Neural cell (in vitro differentiated cells): ENCODE results near the gene KRTAP10-11.

ENCODE experiments used
- CTCF ChIP-seq: fragments of 450-650 bp; IDR thresholded peaks from 2 replicates; pipeline ENCODE4 v1.5.1; 2014; ENCODE audit warnings: antibody characterized with exemption, mild to moderate bottlenecking, moderate library complexity; ENCODE audit not compliant: poor library complexity, severe bottlenecking
- EP300 ChIP-seq: fragments of 450-650 bp; conservative IDR thresholded peaks from 2 replicates; pipeline ENCODE4 v1.6.1; 2014; ENCODE audit warnings: antibody characterized with exemption, mild to moderate bottlenecking, moderate library complexity; ENCODE audit not compliant: poor library complexity, severe bottlenecking
- EZH2 ChIP-seq: fragments of 200-600, 300-800 bp; shearing (Covaris generic), sonication (generic); IDR thresholded peaks from 2 replicates; pipeline ENCODE4 v1.6.1; 2014; ENCODE audit warnings: antibody characterized with exemption, low read length, borderline replicate concordance, mild to moderate bottlenecking; ENCODE audit not compliant: insufficient read depth, poor library complexity, severe bottlenecking
- MXI1 ChIP-seq: fragments of 450-650 bp; conservative IDR thresholded peaks from 2 replicates; pipeline ENCODE4 v1.6.1; 2014; ENCODE audit warnings: antibody characterized with exemption, mild to moderate bottlenecking; ENCODE audit not compliant: poor library complexity, severe bottlenecking
- POLR2AphosphoS5 ChIP-seq: IDR thresholded peaks from 2 replicates; pipeline ENCODE4 v1.6.1; 2012
- RAD21 ChIP-seq: fragments of 450-650 bp; conservative IDR thresholded peaks from 2 replicates; pipeline ENCODE4 v1.6.1; 2014; ENCODE audit warnings: antibody characterized with exemption, mild to moderate bottlenecking, moderate library complexity
- REST ChIP-seq: IDR thresholded peaks from 2 replicates; pipeline ENCODE4 v1.6.1; 2012; ENCODE audit warnings: borderline replicate concordance
- SMC3 ChIP-seq: fragments of 450-650 bp; conservative IDR thresholded peaks from 2 replicates; pipeline ENCODE4 v1.6.1; 2014; ENCODE audit warnings: antibody characterized with exemption, mild to moderate bottlenecking, moderate library complexity; ENCODE audit not compliant: poor library complexity
- TAF1 ChIP-seq: IDR thresholded peaks from 2 replicates; pipeline ENCODE4 v1.6.1; 2012; ENCODE audit warnings: low read depth

- TF ChIP-seq POLR2AphosphoS5, result no peak
- TF ChIP-seq CTCF, result no peak
- TF ChIP-seq EZH2, result no peak
- TF ChIP-seq MXI1, result no peak
- no peak for TF ChIP-seq EP300
- no peak for TF ChIP-seq REST
- no peak for TF ChIP-seq TAF1
- TF ChIP-seq SMC3, result no peak
- no peak for TF ChIP-seq RAD21
Measured at GRCh38 chr21:44654576-44655175, 8.5 kb downstream of the KRTAP10-11 start, which contains the start of gene KRTAP12-4.
